ENCODE results near the gene LAG3. TPM values are rescaled to one million over a fixed set of nuclear protein-coding genes. Genes with fewer than 3 reads are reported as not detected.

The LAG3 gene
- total and polyA plus RNA-seq, 4 donors = 0.82 to 1.7 (median 1.4) TPM

- Histone ChIP-seq H3K4me1 (ENCODE audit: control insufficient read depth in 5 of 5, insufficient read depth in 5 of 5, low read length in 5 of 5) (peaks cover 7 to 39% (median 17%) of the 10 kb centered on the region in 5 donors), H3K27me3 (ENCODE audit: control insufficient read depth in 3 of 3, insufficient read depth in 3 of 3, low read length in 2 of 3) (peaks cover 0 to 2% (median 0%) of the 10 kb centered on the region in 3 donors)
- no peak for ATAC-seq (ENCODE audit: insufficient read depth, low FRiP score)
These were observed 600 bp upstream of the LAG3 start for GRCh38 chr12:6771509-6772330.

DNA sequence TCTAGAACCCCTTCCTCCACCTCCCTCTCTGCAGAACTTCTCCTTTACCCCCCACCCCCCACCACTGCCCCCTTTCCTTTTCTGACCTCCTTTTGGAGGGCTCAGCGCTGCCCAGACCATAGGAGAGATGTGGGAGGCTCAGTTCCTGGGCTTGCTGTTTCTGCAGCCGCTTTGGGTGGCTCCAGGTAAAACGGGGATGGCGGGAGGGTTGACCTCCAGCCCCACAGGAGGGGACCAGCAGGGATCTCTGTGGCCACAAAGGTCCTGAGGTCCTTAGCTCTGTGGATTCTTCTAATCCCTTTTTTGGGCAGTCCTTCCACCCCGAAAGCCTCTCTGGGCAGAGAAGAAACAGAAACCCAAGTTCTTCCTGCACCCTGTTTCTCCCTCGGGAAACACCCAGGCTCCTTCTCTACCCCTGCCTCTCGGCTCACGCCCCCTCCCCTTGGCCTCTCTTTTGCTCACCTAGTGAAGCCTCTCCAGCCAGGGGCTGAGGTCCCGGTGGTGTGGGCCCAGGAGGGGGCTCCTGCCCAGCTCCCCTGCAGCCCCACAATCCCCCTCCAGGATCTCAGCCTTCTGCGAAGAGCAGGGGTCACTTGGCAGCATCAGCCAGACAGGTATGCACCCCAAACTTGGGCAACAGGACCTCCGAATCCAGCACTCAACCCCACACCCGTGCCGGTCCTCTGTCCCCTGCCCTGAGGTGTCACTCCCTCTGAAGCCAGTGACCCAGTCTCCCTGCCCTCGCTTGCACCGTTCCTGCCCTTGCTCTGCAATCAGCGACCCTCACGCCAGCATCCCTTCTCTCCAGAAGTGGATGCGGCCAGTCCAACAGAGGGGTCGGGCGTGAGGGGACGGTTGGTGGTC lies 638 bp downstream of the LAG3 start:
- peaks cover 0 to 2% (median 0%) of the 10 kb centered on the region in 3 donors for H3K27me3 ChIP-seq (ENCODE audit: control insufficient read depth in 3 of 3, insufficient read depth in 3 of 3, low read length in 2 of 3)
- peaks cover 0 to 2% (median 0%) of the 10 kb centered on the region in 4 donors for H3K9me3 ChIP-seq (ENCODE audit: control insufficient read depth in 4 of 4, insufficient read depth in 3 of 4, low read length in 3 of 4)
- 76 to 81% methylated on average over 19 to 21 of the region's 21 CpGs for WGBS, 2 donors
- TF ChIP-seq CTCF (IDR thresholded peaks at IDR 0.05; ENCODE audit: control extremely low read depth, extremely low read depth) = no peak
- ATAC-seq (ENCODE audit: insufficient read depth, low FRiP score) (no peak), DNase-seq (no peak)
- H3K27ac ChIP-seq (ENCODE audit: low read depth in 1 of 2, low read length in 1 of 2) = no peak overlapping the region
- peaks cover 0 to 23% (median 14%) of the 10 kb centered on the region in 4 donors for H3K36me3 ChIP-seq (ENCODE audit: control insufficient read depth in 4 of 4, insufficient read depth in 4 of 4, low read length in 4 of 4)
- H3K4me3 ChIP-seq = no peak overlapping the region
- H3K4me1 ChIP-seq (ENCODE audit: control insufficient read depth in 5 of 5, insufficient read depth in 5 of 5, low read length in 5 of 5) = peaks cover 5 to 39% (median 17%) of the 10 kb centered on the region in 5 donors
- H3K9ac ChIP-seq (ENCODE audit: insufficient read depth in 1 of 2, low read length in 2 of 2) = no peak overlapping the region

More at GRCh38 chr12:6771509-6772330, 600 bp upstream of the LAG3 start:
- Histone ChIP-seq H3K27ac (ENCODE audit: low read depth in 1 of 2, low read length in 1 of 2) (peak overlapping the region in 1 of 2 donors; percentile 34), H3K9me3 (ENCODE audit: control insufficient read depth in 4 of 4, insufficient read depth in 3 of 4, low read length in 3 of 4) (peaks cover 0 to 2% (median 0%) of the 10 kb centered on the region in 4 donors), H3K36me3 (ENCODE audit: control insufficient read depth in 4 of 4, insufficient read depth in 4 of 4, low read length in 4 of 4) (peaks cover 0 to 28% (median 14%) of the 10 kb centered on the region in 4 donors), H3K9ac (ENCODE audit: insufficient read depth in 1 of 2, low read length in 2 of 2) (no peak overlapping the region), H3K4me3 (no peak overlapping the region)
- DNase-seq = peak in 2 of 3 donors; percentile 38 to 58
- no peak for TF ChIP-seq CTCF (IDR thresholded peaks at IDR 0.05; ENCODE audit: control extremely low read depth, extremely low read depth)
- WGBS, 2 donors = 67 to 71% methylated on average over 12 of the region's 12 CpGs

GRCh38 chr12:6773590-6774351 lies 1.5 kb downstream of the LAG3 start:
- Histone ChIP-seq H3K9me3 (ENCODE audit: control insufficient read depth in 4 of 4, insufficient read depth in 3 of 4, low read length in 3 of 4) (peaks cover 0 to 2% (median 0%) of the 10 kb centered on the region in 4 donors), H3K27ac (ENCODE audit: low read depth in 1 of 2, low read length in 1 of 2) (no peak overlapping the region), H3K4me3 (no peak overlapping the region), H3K4me1 (ENCODE audit: control insufficient read depth in 5 of 5, insufficient read depth in 5 of 5, low read length in 5 of 5) (peaks cover 0 to 38% (median 15%) of the 10 kb centered on the region in 5 donors), H3K27me3 (ENCODE audit: control insufficient read depth in 3 of 3, insufficient read depth in 3 of 3, low read length in 2 of 3) (peaks cover 0 to 2% (median 0%) of the 10 kb centered on the region in 3 donors), H3K36me3 (ENCODE audit: control insufficient read depth in 4 of 4, insufficient read depth in 4 of 4, low read length in 4 of 4) (peaks cover 0 to 23% (median 14%) of the 10 kb centered on the region in 4 donors), H3K9ac (ENCODE audit: insufficient read depth in 1 of 2, low read length in 2 of 2) (no peak overlapping the region)
- TF ChIP-seq CTCF (IDR thresholded peaks at IDR 0.05; ENCODE audit: control extremely low read depth, extremely low read depth) = no peak
- 25 to 49% methylated on average over 47 to 60 of the region's 60 CpGs for WGBS, 2 donors
- no peak for ATAC-seq (ENCODE audit: insufficient read depth, low FRiP score)
- peak in 1 of 3 donors; percentile 29 for DNase-seq
